Hepatocyte (in vitro differentiated cells): ENCODE data around the gene ZNF652. TPM values are rescaled to one million over a fixed set of nuclear protein-coding genes. Genes with fewer than 3 reads are reported as not detected.

Experiments
- DNase-seq: peaks from one replicate; pipeline ENCODE4 v3.0.0-alpha.2; 2016; ENCODE audit warnings: low spot score
- H2AFZ ChIP-seq: fragments of 200-600 bp; sonication (generic); 2 replicates; pipeline ENCODE4 v1.6.0; 2016; ENCODE audit warnings: antibody characterized with exemption, mild to moderate bottlenecking
- H3K27ac ChIP-seq: fragments of 200-600 bp; sonication (generic); 2 replicates; pipeline ENCODE4 v1.5.1; 2016; ENCODE audit warnings: mild to moderate bottlenecking
- H3K27me3 ChIP-seq: fragments of 200-600 bp; sonication (generic); 2 replicates; pipeline ENCODE4 v1.6.1; 2016
- H3K36me3 ChIP-seq: fragments of 200-600 bp; sonication (generic); replicated peaks from 2 replicates; pipeline ENCODE4 v1.5.1; 2016; ENCODE audit warnings: low read depth; ENCODE audit not compliant: insufficient read depth
- H3K4me1 ChIP-seq: fragments of 200-600 bp; sonication (generic); 2 replicates; pipeline ENCODE4 v1.5.1; 2016; ENCODE audit warnings: mild to moderate bottlenecking, moderate library complexity; ENCODE audit not compliant: insufficient read depth
- H3K4me2 ChIP-seq: fragments of 200-600 bp; sonication (generic); 2 replicates; pipeline ENCODE4 v1.6.0; 2016
- H3K4me3 ChIP-seq: fragments of 200-600 bp; sonication (generic); 2 replicates; pipeline ENCODE4 v1.5.1; 2016; ENCODE audit warnings: mild to moderate bottlenecking
- H3K79me2 ChIP-seq: fragments of 200-600 bp; sonication (generic); 2 replicates; pipeline ENCODE4 v1.6.0; 2017; ENCODE audit warnings: mild to moderate bottlenecking
- H3K9me2 ChIP-seq: fragments of 200-600 bp; sonication (generic); replicated peaks from 2 replicates; pipeline ENCODE4 v1.6.0; 2017; ENCODE audit warnings: mild to moderate bottlenecking; ENCODE audit not compliant: insufficient read depth
- H3K9me3 ChIP-seq: fragments of 200-600 bp; sonication (generic); 2 replicates; pipeline ENCODE4 v1.5.1; 2016; ENCODE audit warnings: low read depth, mild to moderate bottlenecking
- H4K20me1 ChIP-seq: fragments of 200-600 bp; sonication (generic); 2 replicates; pipeline ENCODE4 v1.6.0; 2016; ENCODE audit warnings: mild to moderate bottlenecking; ENCODE audit not compliant: insufficient read depth, poor library complexity, severe bottlenecking
- EZH2 ChIP-seq: fragments of 200-600 bp; sonication (generic); IDR thresholded peaks from 2 replicates; pipeline ENCODE4 v1.6.1; 2016; ENCODE audit warnings: antibody characterized with exemption, mild to moderate bottlenecking, borderline replicate concordance
- EZH2phosphoT487 ChIP-seq: fragments of 200-600 bp; sonication (generic); IDR thresholded peaks from one replicate; pipeline ENCODE4 v1.6.1; 2018; ENCODE audit warnings: antibody characterized with exemption, mild to moderate bottlenecking, low read depth, moderate library complexity; ENCODE audit not compliant: unreplicated experiment, severe bottlenecking
- WGBS: methylation state at CpG from one replicate; pipeline ENCODE4 v1.1.6; 2016; ENCODE audit warnings: low lambda C conversion rate; ENCODE audit errors: missing lambda C conversion rate; 5-methylcytosine and 5-hydroxymethylcytosine counted together
- polyA plus RNA-seq: library from polyadenylated mRNA; unstranded; fragments of >200 nt; fragmentation: Nextera tagmentation; extraction: Ambion mirVana; gene quantifications from 2 replicates; pipeline ENCODE4 v1.2.1, GENCODE V29; 2016
- total RNA-seq: library from RNA; depleted of rRNA; stranded (reverse); fragments of >200 nt; gene quantifications from 2 replicates; pipeline ENCODE4 v1.2.3, GENCODE V29; 2014
- TF ChIP-seq, protein P1 (sequence below): fragments of 200-600 bp; sonication (generic); IDR thresholded peaks from 2 replicates; pipeline ENCODE4 v1.5.1; 2016; ENCODE audit warnings: antibody characterized with exemption, mild to moderate bottlenecking; ENCODE audit not compliant: poor library complexity

ZNF652 gene
- total and polyA plus RNA-seq, 2 experiments from 2014 or later, result 23.0 to 55.6 TPM

DNA sequence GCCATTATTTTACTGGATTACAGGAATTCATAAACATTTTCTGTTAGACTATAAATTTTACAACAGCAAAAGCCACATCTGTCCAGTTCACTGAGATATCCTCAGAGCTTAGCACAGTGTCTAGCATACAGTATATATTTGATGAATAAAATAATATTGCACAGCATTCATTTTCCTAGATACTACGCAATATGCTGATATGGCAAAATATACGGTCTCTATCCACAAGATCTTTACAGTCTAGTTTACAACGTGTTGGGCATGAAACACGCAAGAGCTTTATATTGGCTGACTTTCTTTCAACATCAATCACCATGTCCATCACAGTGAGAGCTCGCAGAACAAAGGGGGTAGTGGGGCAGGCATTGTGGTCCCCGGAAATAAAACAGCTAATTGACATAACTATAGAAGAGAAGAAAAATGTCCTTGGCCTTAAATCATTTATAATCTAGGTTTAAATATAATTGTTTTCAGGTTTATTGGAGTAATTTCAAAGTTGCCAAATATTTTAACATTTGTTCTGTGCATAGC is 43.5 kb downstream of the ZNF652 start:
- no peaks in the 10 kb centered on the region for H3K4me1 ChIP-seq

DNA sequence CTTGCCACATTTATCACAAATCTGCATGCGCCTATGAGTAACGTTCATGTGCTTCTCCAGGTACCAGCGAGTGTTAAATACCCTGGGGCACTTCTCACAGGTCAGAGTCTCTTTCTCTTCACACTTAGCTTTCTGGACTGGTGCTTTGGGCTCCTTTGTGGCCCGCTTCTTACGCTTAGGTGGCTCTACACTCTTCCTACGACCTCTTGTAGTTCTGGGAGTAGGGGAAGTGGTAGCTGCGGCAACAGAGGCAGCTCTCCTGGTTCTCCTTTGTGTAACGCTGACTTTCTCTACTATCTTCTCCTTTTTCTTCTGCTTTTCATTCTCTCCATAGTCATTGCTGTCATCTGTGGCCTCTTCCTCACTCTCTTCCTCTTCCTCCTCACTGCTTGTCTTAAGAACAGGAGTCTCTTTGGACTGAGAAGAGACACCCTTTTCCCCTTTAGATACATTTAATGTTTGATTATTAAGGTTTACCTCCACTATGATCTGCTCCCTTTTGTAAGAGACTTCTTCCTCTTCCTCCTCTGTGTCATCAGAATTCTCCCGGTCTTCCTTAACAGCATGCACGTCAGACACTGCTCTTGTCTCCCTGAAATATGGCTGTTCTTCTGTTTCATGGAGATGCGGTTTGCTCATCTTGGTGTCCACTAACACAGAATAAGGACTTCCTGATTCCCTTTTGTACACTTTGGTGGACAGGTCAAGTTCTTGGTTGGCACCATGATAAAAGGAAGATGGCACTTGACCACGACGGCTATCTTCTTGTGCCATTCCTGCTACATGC is 45.0 kb downstream of the ZNF652 start:
- Histone ChIP-seq H3K4me2 (no peak overlapping the region), H3K9me2 (no peaks in the 10 kb centered on the region), H4K20me1 (peaks cover 4% of the 10 kb centered on the region), H3K36me3 (no peaks in the 10 kb centered on the region), H3K9me3 (no peaks in the 10 kb centered on the region), H3K27me3 (no peaks in the 10 kb centered on the region), H2AFZ (no peak overlapping the region), H3K4me3 (no peak overlapping the region), H3K79me2 (peaks cover 36% of the 10 kb centered on the region), H3K4me1 (no peaks in the 10 kb centered on the region), H3K27ac (no peak overlapping the region)
- TF ChIP-seq, protein P1, sequence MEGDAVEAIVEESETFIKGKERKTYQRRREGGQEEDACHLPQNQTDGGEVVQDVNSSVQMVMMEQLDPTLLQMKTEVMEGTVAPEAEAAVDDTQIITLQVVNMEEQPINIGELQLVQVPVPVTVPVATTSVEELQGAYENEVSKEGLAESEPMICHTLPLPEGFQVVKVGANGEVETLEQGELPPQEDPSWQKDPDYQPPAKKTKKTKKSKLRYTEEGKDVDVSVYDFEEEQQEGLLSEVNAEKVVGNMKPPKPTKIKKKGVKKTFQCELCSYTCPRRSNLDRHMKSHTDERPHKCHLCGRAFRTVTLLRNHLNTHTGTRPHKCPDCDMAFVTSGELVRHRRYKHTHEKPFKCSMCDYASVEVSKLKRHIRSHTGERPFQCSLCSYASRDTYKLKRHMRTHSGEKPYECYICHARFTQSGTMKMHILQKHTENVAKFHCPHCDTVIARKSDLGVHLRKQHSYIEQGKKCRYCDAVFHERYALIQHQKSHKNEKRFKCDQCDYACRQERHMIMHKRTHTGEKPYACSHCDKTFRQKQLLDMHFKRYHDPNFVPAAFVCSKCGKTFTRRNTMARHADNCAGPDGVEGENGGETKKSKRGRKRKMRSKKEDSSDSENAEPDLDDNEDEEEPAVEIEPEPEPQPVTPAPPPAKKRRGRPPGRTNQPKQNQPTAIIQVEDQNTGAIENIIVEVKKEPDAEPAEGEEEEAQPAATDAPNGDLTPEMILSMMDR, result no peak
- no peak for TF ChIP-seq EZH2
- TF ChIP-seq EZH2phosphoT487, result no peak
- WGBS, result 90% methylated on average over 13 of the region's 13 CpGs
- no peak for DNase-seq

More for the DNA sequence above, 43.5 kb downstream of the ZNF652 start:
- Histone ChIP-seq H3K79me2 (peaks cover 46% of the 10 kb centered on the region), H3K36me3 (no peaks in the 10 kb centered on the region), H3K4me3 (no peak overlapping the region), H4K20me1 (peaks cover 7% of the 10 kb centered on the region), H3K27ac (no peak overlapping the region), H3K4me2 (no peak overlapping the region), H2AFZ (no peak overlapping the region), H3K9me2 (no peaks in the 10 kb centered on the region), H3K27me3 (no peaks in the 10 kb centered on the region), H3K9me3 (no peaks in the 10 kb centered on the region)
- WGBS, result 60% methylated on average over 6 of the region's 6 CpGs
- no peak for DNase-seq
- TF ChIP-seq, protein P1, result no peak
- TF ChIP-seq EZH2, result no peak
- TF ChIP-seq EZH2phosphoT487, result no peak

DNA sequence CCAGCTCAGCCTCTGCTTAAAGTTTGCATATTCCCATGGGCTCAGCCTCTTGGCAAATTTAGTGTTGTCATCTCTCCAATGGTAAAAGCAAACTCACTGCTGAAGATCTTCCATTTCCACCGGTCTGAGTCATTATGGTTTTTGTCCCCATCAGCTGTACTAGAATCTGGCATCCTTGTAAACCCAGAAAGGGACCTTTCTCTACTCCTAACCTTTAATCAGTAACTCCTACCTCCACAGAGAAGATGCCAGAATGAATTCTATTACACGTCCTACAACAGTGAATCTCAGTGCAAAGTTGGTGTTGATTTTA is 45.8 kb downstream of the ZNF652 start:
- Histone ChIP-seq H3K9me3 (no peaks in the 10 kb centered on the region), H3K4me2 (no peak overlapping the region), H3K4me1 (no peaks in the 10 kb centered on the region), H4K20me1 (peaks cover 4% of the 10 kb centered on the region), H2AFZ (no peak overlapping the region), H3K9me2 (no peaks in the 10 kb centered on the region), H3K4me3 (no peak overlapping the region), H3K27me3 (no peaks in the 10 kb centered on the region), H3K36me3 (no peaks in the 10 kb centered on the region), H3K79me2 (peaks cover 28% of the 10 kb centered on the region), H3K27ac (no peak overlapping the region)
- TF ChIP-seq, protein P1, result no peak
- TF ChIP-seq EZH2 (no peak), EZH2phosphoT487 (no peak)
- 76% methylated on average over 2 of the region's 2 CpGs for WGBS
- no peak for DNase-seq
